ENCODE measurements around the gene AGER. TPM values are rescaled to one million over a fixed set of nuclear protein-coding genes. Genes with fewer than 3 reads are reported as not detected.
A peak's percentile ranks its signal among the peaks of the same experiment; 100 is the strongest.
"Not testable (repeated sequence)": the region's sequence is repeated elsewhere in the genome, so short reads cannot be mapped to it uniquely, and the experiment has no call there.

AGER gene
- total and polyA plus RNA-seq, 2 experiments from 2014 or later: 3.4 to 4.5 TPM

- Histone ChIP-seq H3K27ac (no peak overlapping the region), H3K4me1 (ENCODE audit: insufficient read depth) (no peaks in the 10 kb centered on the region)
Measured at GRCh38 chr6:32146687-32147086, 37.4 kb downstream of the AGER start.

GRCh38 chr6:32146287-32146686, 37.8 kb downstream of the AGER start:
- Histone ChIP-seq H3K9me2 (replicated peaks; ENCODE audit: insufficient read depth) (no peaks in the 10 kb centered on the region), H2AFZ (no peak overlapping the region), H3K27me3 (peaks cover 24% of the 10 kb centered on the region), H3K4me2 (no peak overlapping the region), H3K79me2 (no peaks in the 10 kb centered on the region), H3K9me3 (ENCODE audit: low read depth) (no peaks in the 10 kb centered on the region), H3K4me1 (ENCODE audit: insufficient read depth) (peaks cover 1% of the 10 kb centered on the region), H4K20me1 (ENCODE audit: insufficient read depth, poor library complexity, severe bottlenecking) (no peaks in the 10 kb centered on the region), H3K36me3 (replicated peaks; ENCODE audit: insufficient read depth, low read depth) (no peaks in the 10 kb centered on the region), H3K4me3 (no peak overlapping the region), H3K27ac (no peak overlapping the region)
- peak; percentile 11 for DNase-seq (ENCODE audit: low spot score)
- WGBS (ENCODE audit: low lambda C conversion rate, missing lambda C conversion rate): 25% methylated on average over 1 of the region's 1 CpG
- no peak for TF ChIP-seq EZH2phosphoT487 (IDR thresholded peaks at IDR 0.05; ENCODE audit: low read depth, severe bottlenecking, unreplicated experiment)
- no peak for TF ChIP-seq CTCF (IDR thresholded peaks at IDR 0.05; ENCODE audit: poor library complexity)
- TF ChIP-seq EZH2 (IDR thresholded peaks at IDR 0.05; ENCODE audit: borderline replicate concordance): no peak

More at GRCh38 chr6:32146687-32147086, 37.4 kb downstream of the AGER start:
- TF ChIP-seq EZH2 (IDR thresholded peaks at IDR 0.05; ENCODE audit: borderline replicate concordance) (no peak), EZH2phosphoT487 (IDR thresholded peaks at IDR 0.05; ENCODE audit: low read depth, severe bottlenecking, unreplicated experiment) (no peak), CTCF (IDR thresholded peaks at IDR 0.05; ENCODE audit: poor library complexity) (no peak)
- Histone ChIP-seq H3K27me3 (peaks cover 26% of the 10 kb centered on the region), H3K9me2 (replicated peaks; ENCODE audit: insufficient read depth) (no peaks in the 10 kb centered on the region), H3K36me3 (replicated peaks; ENCODE audit: insufficient read depth, low read depth) (no peaks in the 10 kb centered on the region), H2AFZ (no peak overlapping the region), H4K20me1 (ENCODE audit: insufficient read depth, poor library complexity, severe bottlenecking) (no peaks in the 10 kb centered on the region), H3K79me2 (no peaks in the 10 kb centered on the region), H3K4me3 (no peak overlapping the region), H3K9me3 (ENCODE audit: low read depth) (no peaks in the 10 kb centered on the region), H3K4me2 (no peak overlapping the region)
- WGBS (ENCODE audit: low lambda C conversion rate, missing lambda C conversion rate): 43% methylated on average over 4 of the region's 4 CpGs
- DNase-seq (ENCODE audit: low spot score): no peak

- H3K9me2 ChIP-seq (replicated peaks; ENCODE audit: insufficient read depth); H3K36me3 ChIP-seq (replicated peaks; ENCODE audit: insufficient read depth, low read depth); H3K79me2 ChIP-seq; H4K20me1 ChIP-seq (ENCODE audit: insufficient read depth, poor library complexity, severe bottlenecking); H3K9me3 ChIP-seq (ENCODE audit: low read depth); DNase-seq (ENCODE audit: low spot score); H3K4me3 ChIP-seq; H3K4me2 ChIP-seq; H2AFZ ChIP-seq: not testable (repeated sequence)
- Histone ChIP-seq H3K4me1 (ENCODE audit: insufficient read depth) (peaks cover 12% of the 10 kb centered on the region), H3K27me3 (peaks cover 13% of the 10 kb centered on the region), H3K27ac (peak overlapping the region; percentile 55)
- whole genome bisulfite sequencing (ENCODE audit: low lambda C conversion rate, missing lambda C conversion rate): 74% methylated on average over 7 of the region's 7 CpGs
Measured at GRCh38 chr6:32144238-32144637, 39.8 kb downstream of the AGER start.

- TF ChIP-seq CTCF (IDR thresholded peaks at IDR 0.05; ENCODE audit: poor library complexity) (no peak), EZH2 (IDR thresholded peaks at IDR 0.05; ENCODE audit: borderline replicate concordance) (no peak)
- no peaks in the 10 kb centered on the region for H3K79me2 ChIP-seq
- H2AFZ ChIP-seq: no peak overlapping the region
- H3K4me3 ChIP-seq: no peak overlapping the region
- no peaks in the 10 kb centered on the region for H3K36me3 ChIP-seq (replicated peaks; ENCODE audit: insufficient read depth, low read depth)
- H4K20me1 ChIP-seq (ENCODE audit: insufficient read depth, poor library complexity, severe bottlenecking): no peaks in the 10 kb centered on the region
- H3K27ac ChIP-seq: peak overlapping the region; percentile 8
- DNase-seq (ENCODE audit: low spot score): no peak
- WGBS (ENCODE audit: low lambda C conversion rate, missing lambda C conversion rate): 21% methylated on average over 5 of the region's 5 CpGs
- no peaks in the 10 kb centered on the region for H3K27me3 ChIP-seq
- H3K9me3 ChIP-seq (ENCODE audit: low read depth): no peaks in the 10 kb centered on the region
- peak overlapping the region; percentile 2 for H3K4me2 ChIP-seq
- peaks cover 12% of the 10 kb centered on the region for H3K4me1 ChIP-seq (ENCODE audit: insufficient read depth)
- no peaks in the 10 kb centered on the region for H3K9me2 ChIP-seq (replicated peaks; ENCODE audit: insufficient read depth)
Measured at GRCh38 chr6:32140420-32141046, 43.5 kb downstream of the AGER start.
